Measurements from ENCODE around the gene GRPEL1. TPM values are rescaled to one million over a fixed set of nuclear protein-coding genes. Genes with fewer than 3 reads are reported as not detected.

GRPEL1 gene
- total and polyA plus RNA-seq, 3 donors from 2014 or later, result 40.8 to 88.6 (median 58.5) TPM

GRCh38 chr4:7027284-7027683, 40.6 kb downstream of the GRPEL1 start:
- intact Hi-C loops (cut with DNase I; ENCODE audit: low total_unique reads), result no loop called here
- H3K9me3 ChIP-seq, result no peaks in the 10 kb centered on the region
- no peaks in the 10 kb centered on the region for H3K27me3 ChIP-seq
- no peak for DNase-seq
- no peaks in the 10 kb centered on the region for H3K36me3 ChIP-seq (ENCODE audit: low read depth, missing control alignments)
- WGBS, 2 donors, result 89% methylated on average over 7 of the region's 7 CpGs
- no peaks in the 10 kb centered on the region for H3K4me1 ChIP-seq
- no peak overlapping the region for H3K27ac ChIP-seq
- no peak overlapping the region for H3K4me3 ChIP-seq
- TF ChIP-seq CTCF (IDR thresholded peaks at IDR 0.05) (no peak), POLR2A (IDR thresholded peaks at IDR 0.05) (no peak)

GRCh38 chr4:7026107-7026506, 41.8 kb downstream of the GRPEL1 start:
- intact Hi-C loops (cut with DNase I; ENCODE audit: low total_unique reads), result no loop called here
- TF ChIP-seq CTCF (IDR thresholded peaks at IDR 0.05) (no peak), POLR2A (IDR thresholded peaks at IDR 0.05) (no peak)
- no peaks in the 10 kb centered on the region for H3K4me1 ChIP-seq
- no peak overlapping the region for H3K4me3 ChIP-seq
- H3K27ac ChIP-seq, result no peak overlapping the region
- no peaks in the 10 kb centered on the region for H3K27me3 ChIP-seq
- no peaks in the 10 kb centered on the region for H3K36me3 ChIP-seq (ENCODE audit: low read depth, missing control alignments)
- no peak for DNase-seq
- no peaks in the 10 kb centered on the region for H3K9me3 ChIP-seq
- 90 to 94% methylated on average over 9 of the region's 9 CpGs for WGBS, 2 donors

- DNase-seq, result no peak
- no peaks in the 10 kb centered on the region for H3K4me1 ChIP-seq
- TF ChIP-seq POLR2A (IDR thresholded peaks at IDR 0.05) (no peak), CTCF (IDR thresholded peaks at IDR 0.05) (no peak)
- H3K4me3 ChIP-seq, result no peak overlapping the region
- H3K27me3 ChIP-seq, result no peaks in the 10 kb centered on the region
- no peak overlapping the region for H3K27ac ChIP-seq
- H3K36me3 ChIP-seq (ENCODE audit: low read depth, missing control alignments), result no peaks in the 10 kb centered on the region
- intact Hi-C loops (cut with DNase I; ENCODE audit: low total_unique reads), result no loop called here
- WGBS, 2 donors, result 85 to 88% methylated on average over 28 of the region's 28 CpGs
- H3K9me3 ChIP-seq, result no peaks in the 10 kb centered on the region
Observed at GRCh38 chr4:7025040-7025602, 42.7 kb downstream of the GRPEL1 start.

GRCh38 chr4:7024336-7024890, 43.5 kb downstream of the GRPEL1 start:
- intact Hi-C loops (cut with DNase I; ENCODE audit: low total_unique reads), result no loop called here
- H3K27ac ChIP-seq, result no peak overlapping the region
- H3K4me1 ChIP-seq, result no peaks in the 10 kb centered on the region
- no peaks in the 10 kb centered on the region for H3K9me3 ChIP-seq
- H3K27me3 ChIP-seq, result no peaks in the 10 kb centered on the region
- no peak for DNase-seq
- H3K36me3 ChIP-seq (ENCODE audit: low read depth, missing control alignments), result no peaks in the 10 kb centered on the region
- WGBS, 2 donors, result 89 to 90% methylated on average over 10 to 19 of the region's 19 CpGs
- no peak overlapping the region for H3K4me3 ChIP-seq
- no peak for TF ChIP-seq POLR2A (IDR thresholded peaks at IDR 0.05)
- no peak for TF ChIP-seq CTCF (IDR thresholded peaks at IDR 0.05)

GRCh38 chr4:7023901-7024300, 44.0 kb downstream of the GRPEL1 start:
- TF ChIP-seq CTCF (IDR thresholded peaks at IDR 0.05), result no peak
- no peak for TF ChIP-seq POLR2A (IDR thresholded peaks at IDR 0.05)
- Histone ChIP-seq H3K27ac (no peak overlapping the region), H3K36me3 (ENCODE audit: low read depth, missing control alignments) (no peaks in the 10 kb centered on the region), H3K27me3 (no peaks in the 10 kb centered on the region), H3K4me1 (no peaks in the 10 kb centered on the region), H3K9me3 (no peaks in the 10 kb centered on the region), H3K4me3 (no peak overlapping the region)
- no peak for DNase-seq
- intact Hi-C loops (cut with DNase I; ENCODE audit: low total_unique reads), result no loop called here
- 91 to 92% methylated on average over 7 to 12 of the region's 12 CpGs for WGBS, 2 donors

Measured in testis (tissue), 3 donors.